Tibial artery (tissue), 4 donors: ENCODE results near the gene ROPN1.

Experiments
- DNase-seq, 2 donors: peaks; one replicate each; pipeline ENCODE4 v3.0.0-alpha.2; 2019
- H3K27ac ChIP-seq, 2 donors: fragments of 200-600 bp; sonication (generic) in 1 of 2; 1 replicate in 1 of 2; 2 replicates in 1 of 2; pipeline ENCODE4 v1.5.1; 2018 to 2019; ENCODE audit warnings: mild to moderate bottlenecking in 1 of 2
- H3K27me3 ChIP-seq, 2 donors: fragments of 200-600 bp; sonication (generic) in 1 of 2; one replicate each; pipeline versions ENCODE4 v1.5.1 to v1.6.0; 2016 to 2019
- H3K36me3 ChIP-seq, 3 donors: fragments of 200-600 bp; sonication (generic) in 2 of 3; one replicate each; pipeline ENCODE4 v1.5.1; 2016 to 2019; ENCODE audit warnings: mild to moderate bottlenecking in 2 of 3
- H3K4me1 ChIP-seq, 4 donors: fragments of 200-600 bp; sonication (generic) in 2 of 4; 1 replicate in 3 of 4; 2 replicates in 1 of 4; pipeline ENCODE4 v1.5.1; 2016 to 2019
- H3K4me3 ChIP-seq, 2 donors: fragments of 200-600 bp; sonication (generic) in 1 of 2; 1 replicate in 1 of 2; 2 replicates in 1 of 2; pipeline ENCODE4 v1.5.1; 2018 to 2019; ENCODE audit warnings: mild to moderate bottlenecking in 2 of 2
- H3K9me3 ChIP-seq, 3 donors: fragments of 200-600 bp; sonication (generic) in 1 of 3; one replicate each; pipeline ENCODE4 v1.5.1; 2016 to 2019
- intact Hi-C: fragments of 100-400 bp; cut with DNase I; formaldehyde crosslinking; loops from one replicate; pipeline ENCODE4 v1.15.0; 2023; ENCODE audit warnings: low total_unique reads
- TF ChIP-seq, protein P1 (sequence below), 2 experiments: fragments of 200-600 bp in 1 of 2; fragments of 450-650 bp in 1 of 2; IDR thresholded peaks; one replicate each; pipeline ENCODE4 v1.5.1; 2017 to 2019; ENCODE audit warnings: antibody characterized with exemption in 2 of 2, mild to moderate bottlenecking in 1 of 2, moderate library complexity in 1 of 2

The ROPN1 gene

DNA sequence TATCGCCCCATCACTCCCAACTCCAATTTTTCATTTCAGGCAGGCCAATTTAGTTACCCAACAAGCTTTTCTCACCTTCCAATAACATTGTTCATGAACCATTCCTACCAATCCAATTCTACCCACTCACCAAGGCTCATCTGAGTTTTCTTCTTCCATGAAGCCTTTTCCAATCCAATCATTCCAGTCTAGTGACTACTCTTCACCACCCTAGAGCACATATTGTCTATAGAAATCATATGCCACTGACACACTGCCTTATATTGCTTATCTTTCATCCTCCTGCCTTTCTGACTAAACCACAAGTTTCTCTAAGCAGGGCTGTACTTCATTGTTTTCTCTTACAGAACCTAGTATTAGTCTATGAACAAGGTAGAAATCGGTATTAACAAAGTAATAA, 42.3 kb downstream of the ROPN1 start:
- Histone ChIP-seq H3K9me3 (no peaks in the 10 kb centered on the region), H3K27me3 (no peaks in the 10 kb centered on the region), H3K27ac (no peak overlapping the region), H3K36me3 (peaks cover 39 to 52% (median 52%) of the 10 kb centered on the region in 3 donors), H3K4me1 (no peaks in the 10 kb centered on the region), H3K4me3 (no peak overlapping the region)
- intact Hi-C loops, result no loop called here
- no peak for DNase-seq
- TF ChIP-seq, protein P1, sequence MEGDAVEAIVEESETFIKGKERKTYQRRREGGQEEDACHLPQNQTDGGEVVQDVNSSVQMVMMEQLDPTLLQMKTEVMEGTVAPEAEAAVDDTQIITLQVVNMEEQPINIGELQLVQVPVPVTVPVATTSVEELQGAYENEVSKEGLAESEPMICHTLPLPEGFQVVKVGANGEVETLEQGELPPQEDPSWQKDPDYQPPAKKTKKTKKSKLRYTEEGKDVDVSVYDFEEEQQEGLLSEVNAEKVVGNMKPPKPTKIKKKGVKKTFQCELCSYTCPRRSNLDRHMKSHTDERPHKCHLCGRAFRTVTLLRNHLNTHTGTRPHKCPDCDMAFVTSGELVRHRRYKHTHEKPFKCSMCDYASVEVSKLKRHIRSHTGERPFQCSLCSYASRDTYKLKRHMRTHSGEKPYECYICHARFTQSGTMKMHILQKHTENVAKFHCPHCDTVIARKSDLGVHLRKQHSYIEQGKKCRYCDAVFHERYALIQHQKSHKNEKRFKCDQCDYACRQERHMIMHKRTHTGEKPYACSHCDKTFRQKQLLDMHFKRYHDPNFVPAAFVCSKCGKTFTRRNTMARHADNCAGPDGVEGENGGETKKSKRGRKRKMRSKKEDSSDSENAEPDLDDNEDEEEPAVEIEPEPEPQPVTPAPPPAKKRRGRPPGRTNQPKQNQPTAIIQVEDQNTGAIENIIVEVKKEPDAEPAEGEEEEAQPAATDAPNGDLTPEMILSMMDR (IDR thresholded peaks at IDR 0.05), result no peak

DNA sequence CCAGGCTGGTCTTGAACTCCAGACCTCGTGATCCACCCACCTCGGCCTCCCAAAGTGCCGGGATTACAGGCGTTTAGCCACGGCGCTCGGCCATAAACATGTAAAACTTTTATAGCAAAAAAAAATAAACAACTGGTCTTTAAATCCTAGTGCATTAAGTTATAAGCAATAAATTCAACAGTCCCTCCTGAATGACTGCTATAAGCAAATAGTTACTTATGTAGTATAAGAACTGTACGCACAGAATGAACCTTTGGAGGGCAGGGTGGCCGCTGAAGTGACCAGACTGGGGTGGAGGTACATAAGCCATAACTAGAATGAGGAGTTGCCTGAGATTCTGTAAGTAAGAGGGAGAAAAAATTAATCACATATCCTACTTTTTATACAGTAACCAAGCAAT, 43.5 kb downstream of the ROPN1 start:
- H3K36me3 ChIP-seq, result peaks cover 33 to 57% (median 49%) of the 10 kb centered on the region in 3 donors
- intact Hi-C loops, result no loop called here
- TF ChIP-seq, protein P1 (IDR thresholded peaks at IDR 0.05), result no peak
- H3K4me1 ChIP-seq, result no peaks in the 10 kb centered on the region
- H3K27me3 ChIP-seq, result no peaks in the 10 kb centered on the region
- no peak overlapping the region for H3K4me3 ChIP-seq
- no peaks in the 10 kb centered on the region for H3K9me3 ChIP-seq
- H3K27ac ChIP-seq, result no peak overlapping the region
- no peak for DNase-seq

DNA sequence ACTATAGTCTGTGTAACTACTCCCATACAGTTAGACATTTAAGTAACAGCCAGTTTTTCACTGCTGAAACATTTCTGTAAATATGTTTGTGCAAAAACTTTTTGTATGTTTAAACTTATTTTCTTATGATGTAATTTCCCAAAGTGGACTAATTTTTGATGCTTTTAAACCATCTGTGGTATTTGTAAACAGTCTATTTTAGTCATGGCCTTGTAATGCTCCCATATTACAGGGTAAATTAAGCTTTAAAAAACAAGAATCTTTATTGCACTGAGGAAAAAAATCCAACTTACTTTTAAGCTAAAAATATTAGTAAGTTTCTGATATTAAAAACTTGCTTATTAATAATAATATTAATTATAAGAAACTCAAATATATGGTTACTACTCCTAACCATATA, 44.4 kb downstream of the ROPN1 start:
- Histone ChIP-seq H3K9me3 (no peaks in the 10 kb centered on the region), H3K4me1 (no peaks in the 10 kb centered on the region), H3K4me3 (no peak overlapping the region), H3K36me3 (peaks cover 26 to 57% (median 41%) of the 10 kb centered on the region in 3 donors), H3K27ac (no peak overlapping the region), H3K27me3 (no peaks in the 10 kb centered on the region)
- no peak for DNase-seq
- intact Hi-C loops, result no loop called here
- TF ChIP-seq, protein P1 (IDR thresholded peaks at IDR 0.05), result no peak

DNA sequence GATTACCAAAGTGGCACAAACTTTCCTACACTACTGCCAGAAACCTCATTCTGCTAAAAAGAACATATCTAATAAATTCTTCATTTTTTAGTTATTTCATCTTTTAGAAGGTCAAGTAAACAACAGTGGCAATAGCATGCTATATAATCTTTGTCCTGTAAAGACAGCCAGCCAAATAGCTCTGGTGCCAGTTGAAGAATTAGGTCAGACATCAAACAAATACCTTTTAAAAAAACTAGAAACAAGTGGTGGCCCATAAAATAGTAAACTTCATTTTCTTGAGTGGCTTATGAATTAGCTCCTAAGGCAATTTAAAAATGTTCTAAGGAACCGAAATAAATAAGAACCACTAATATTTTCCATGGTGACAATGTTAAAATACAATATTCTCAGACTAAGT, 50.4 kb downstream of the ROPN1 start:
- Histone ChIP-seq H3K27me3 (no peaks in the 10 kb centered on the region), H3K36me3 (peaks cover under 1 to 27% (median 10%) of the 10 kb centered on the region in 3 donors), H3K4me1 (peaks cover 0 to 16% (median 0%) of the 10 kb centered on the region in 4 donors), H3K4me3 (no peak overlapping the region), H3K9me3 (no peaks in the 10 kb centered on the region), H3K27ac (peak overlapping the region in 1 of 2 donors; percentile 33)
- intact Hi-C loops, result no loop called here
- TF ChIP-seq, protein P1 (IDR thresholded peaks at IDR 0.05), result no peak
- DNase-seq, result no peak

DNA sequence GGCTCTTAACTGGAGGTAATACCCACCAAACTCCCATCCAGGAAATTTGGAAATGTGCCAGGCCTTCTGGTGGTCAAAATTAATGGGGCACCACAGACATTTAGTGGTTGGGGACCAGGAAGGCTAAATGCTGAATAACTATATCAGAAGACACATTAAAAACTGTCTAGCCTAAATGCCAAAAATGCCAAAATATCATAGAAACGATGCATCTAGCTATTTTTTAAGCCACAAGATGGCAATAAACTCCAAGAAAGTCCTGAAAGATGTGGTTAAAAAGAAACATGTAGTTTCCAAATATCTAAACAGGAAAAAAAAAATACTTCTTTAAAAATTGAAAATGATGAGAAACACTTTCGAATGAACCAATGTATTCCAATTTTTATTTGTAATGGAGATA, 50.8 kb downstream of the ROPN1 start:
- H3K4me1 ChIP-seq, result peaks cover 0 to 20% (median 0%) of the 10 kb centered on the region in 4 donors
- H3K4me3 ChIP-seq, result no peak overlapping the region
- DNase-seq, result no peak
- intact Hi-C loops, result no loop called here
- no peaks in the 10 kb centered on the region for H3K9me3 ChIP-seq
- peak overlapping the region in 1 of 2 donors; percentile 33 for H3K27ac ChIP-seq
- no peaks in the 10 kb centered on the region for H3K27me3 ChIP-seq
- peaks cover 0 to 24% (median 9%) of the 10 kb centered on the region in 3 donors for H3K36me3 ChIP-seq
- TF ChIP-seq, protein P1 (IDR thresholded peaks at IDR 0.05), result peak; percentile 39 to 47

DNA sequence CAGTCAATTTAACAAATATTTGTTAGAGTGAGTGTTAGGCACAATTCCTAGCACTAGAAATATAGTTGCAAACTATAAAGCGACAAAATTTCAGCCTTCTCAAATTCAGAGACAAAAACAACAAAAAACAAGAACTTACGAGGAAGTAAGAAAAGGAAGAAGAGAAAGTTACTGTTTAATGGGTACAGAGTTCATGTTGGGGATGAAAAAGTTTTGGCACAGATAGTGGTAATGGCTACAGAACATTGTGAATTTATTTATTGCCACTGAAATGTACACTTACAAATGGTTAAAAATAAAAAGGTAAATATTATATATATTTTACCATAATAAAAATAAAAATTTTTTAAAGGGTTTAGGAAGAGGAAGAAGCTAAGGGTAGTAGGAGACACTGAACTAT, 52.2 kb downstream of the ROPN1 start:
- H3K9me3 ChIP-seq, result no peaks in the 10 kb centered on the region
- no peak overlapping the region for H3K27ac ChIP-seq
- H3K27me3 ChIP-seq, result no peaks in the 10 kb centered on the region
- intact Hi-C loops, result no loop called here
- peaks cover 0 to 23% (median 5%) of the 10 kb centered on the region in 3 donors for H3K36me3 ChIP-seq
- TF ChIP-seq, protein P1 (IDR thresholded peaks at IDR 0.05), result no peak
- no peak for DNase-seq
- H3K4me3 ChIP-seq, result no peak overlapping the region
- peaks cover 0 to 29% (median 3%) of the 10 kb centered on the region in 4 donors for H3K4me1 ChIP-seq
